GM23338 (cell line): Measurements from ENCODE around the gene CYP21A2. TPM values are rescaled to one million over a fixed set of nuclear protein-coding genes. Genes with fewer than 3 reads are reported as not detected.
A peak's percentile ranks its signal among the peaks of the same experiment; 100 is the strongest.
"Not testable (repeated sequence)": the region's sequence is repeated elsewhere in the genome, so short reads cannot be mapped to it uniquely, and the experiment has no call there.

Source experiments
- ATAC-seq: fragments of 200-7000 bp; cut with Tn5 transposase; 3 replicates; pipeline ENCODE4 v1.9.1; 2020
- DNase-seq: peaks from one replicate; pipeline ENCODE4 v3.0.0-alpha.2; 2015; ENCODE audit warnings: low spot score
- H2AFZ ChIP-seq: fragments of 200-600 bp; sonication (generic); 2 replicates; pipeline ENCODE4 v1.8.0; 2016; ENCODE audit warnings: antibody characterized with exemption, mild to moderate bottlenecking, moderate library complexity
- H3F3A ChIP-seq: fragments of 200-600 bp; sonication (generic); replicated peaks from 2 replicates; pipeline ENCODE4 v1.8.0; 2017; ENCODE audit warnings: antibody characterized with exemption, mixed run types, low read depth
- H3K27ac ChIP-seq: fragments of 200-600 bp; sonication (generic); 2 replicates; pipeline ENCODE4 v1.6.1; 2016; ENCODE audit warnings: low read depth
- H3K27me3 ChIP-seq: fragments of 200-600 bp; sonication (generic); 2 replicates; pipeline ENCODE4 v1.8.0; 2016; ENCODE audit warnings: mild to moderate bottlenecking, mixed run types, moderate library complexity; ENCODE audit not compliant: insufficient read depth
- H3K36me3 ChIP-seq: fragments of 200-600 bp; sonication (generic); 2 replicates; pipeline ENCODE4 v1.8.0; 2016; ENCODE audit warnings: mild to moderate bottlenecking; ENCODE audit not compliant: insufficient read depth
- H3K4me1 ChIP-seq: fragments of 200-600 bp; sonication (generic); 2 replicates; pipeline ENCODE4 v1.8.0; 2016; ENCODE audit warnings: mild to moderate bottlenecking, moderate library complexity; ENCODE audit not compliant: insufficient read depth
- H3K4me2 ChIP-seq: fragments of 200-600 bp; sonication (generic); 2 replicates; pipeline ENCODE4 v1.7.1; 2017; ENCODE audit warnings: mixed run types
- H3K4me3 ChIP-seq: fragments of 200-600 bp; sonication (generic); 2 replicates; pipeline ENCODE4 v1.6.1; 2016; ENCODE audit warnings: mixed run types
- H3K79me2 ChIP-seq: fragments of 200-600 bp; sonication (generic); replicated peaks from 2 replicates; pipeline ENCODE4 v1.8.0; 2017; ENCODE audit warnings: mild to moderate bottlenecking; ENCODE audit not compliant: insufficient read depth
- H3K9me2 ChIP-seq: fragments of 200-600 bp; sonication (generic); 2 replicates; pipeline ENCODE4 v1.8.0; 2017; ENCODE audit not compliant: insufficient read depth
- H4K20me1 ChIP-seq: fragments of 200-600 bp; sonication (generic); replicated peaks from 2 replicates; pipeline ENCODE4 v1.8.0; 2017; ENCODE audit warnings: mild to moderate bottlenecking; ENCODE audit not compliant: insufficient read depth
- H3K27ac Mint-ChIP-seq: 2 replicates; pipeline ENCODE4 v1.8.0; 2020; ENCODE audit warnings: inconsistent platforms, mild to moderate bottlenecking, moderate library complexity, mixed read lengths
- H3K27me3 Mint-ChIP-seq: 3 replicates; pipeline ENCODE4 v1.8.0; 2022; ENCODE audit warnings: low read depth, mild to moderate bottlenecking, moderate library complexity, mixed read lengths, inconsistent platforms; ENCODE audit not compliant: insufficient read depth, poor library complexity
- H3K36me3 Mint-ChIP-seq: 3 replicates; pipeline ENCODE4 v1.8.0; 2021; ENCODE audit warnings: low read depth, mild to moderate bottlenecking, inconsistent platforms, moderate library complexity, mixed read lengths
- H3K4me1 Mint-ChIP-seq: 3 replicates; pipeline ENCODE4 v1.8.0; 2020; ENCODE audit warnings: mild to moderate bottlenecking, inconsistent platforms, mixed read lengths
- H3K4me3 Mint-ChIP-seq: 3 replicates; pipeline ENCODE4 v1.8.0; 2021; ENCODE audit warnings: moderate library complexity, mild to moderate bottlenecking, inconsistent platforms, mixed read lengths
- H3K9me3 Mint-ChIP-seq: 3 replicates; pipeline ENCODE4 v1.8.0; 2020; ENCODE audit warnings: moderate library complexity, mild to moderate bottlenecking, inconsistent platforms, mixed read lengths
- polyA plus RNA-seq: library from polyadenylated mRNA; unstranded; fragments of >200 nt; fragmentation: Nextera tagmentation; extraction: Ambion mirVana; gene quantifications from 2 replicates; pipeline ENCODE4 v1.2.1, GENCODE V29; 2016
- total RNA-seq: library from RNA; depleted of rRNA; stranded (reverse); fragments of >200 nt; shearing (Covaris generic); gene quantifications from 2 replicates; pipeline ENCODE4 v1.2.3, GENCODE V29; 2014

CYP21A2 gene
- total and polyA plus RNA-seq, 2 experiments from 2014 or later, result 0.10 TPM; not detected in 1

- not testable (repeated sequence) for ATAC-seq, H3K4me3 Mint-ChIP-seq, H3F3A ChIP-seq, H3K27me3 ChIP-seq, H3K79me2 ChIP-seq, H2AFZ ChIP-seq, H3K9me3 Mint-ChIP-seq, H3K27me3 Mint-ChIP-seq, H4K20me1 ChIP-seq, H3K4me2 ChIP-seq, H3K9me2 ChIP-seq, H3K27ac Mint-ChIP-seq, H3K36me3 ChIP-seq, H3K4me3 ChIP-seq, H3K36me3 Mint-ChIP-seq, H3K27ac ChIP-seq, DNase-seq, H3K4me1 ChIP-seq, H3K4me1 Mint-ChIP-seq
Observed at GRCh38 chr6:32009537-32009936, 28.7 kb upstream of the CYP21A2 start.

GRCh38 chr6:32010856-32011530 lies 27.2 kb upstream of the CYP21A2 start:
- not testable (repeated sequence) for H3K4me2 ChIP-seq, H3K9me3 Mint-ChIP-seq, H3K27me3 ChIP-seq, ATAC-seq, H2AFZ ChIP-seq, H3K36me3 ChIP-seq, H3K36me3 Mint-ChIP-seq, H3K27me3 Mint-ChIP-seq, H4K20me1 ChIP-seq, H3K4me3 ChIP-seq, H3K4me1 ChIP-seq, H3K9me2 ChIP-seq, H3K4me1 Mint-ChIP-seq, DNase-seq, H3K79me2 ChIP-seq, H3F3A ChIP-seq, H3K4me3 Mint-ChIP-seq, H3K27ac Mint-ChIP-seq, H3K27ac ChIP-seq

- not testable (repeated sequence) for H3K9me2 ChIP-seq, H3K4me1 Mint-ChIP-seq, H3K27ac ChIP-seq, H3F3A ChIP-seq, H3K79me2 ChIP-seq, H3K36me3 Mint-ChIP-seq, H3K4me2 ChIP-seq, H2AFZ ChIP-seq, H3K9me3 Mint-ChIP-seq, H3K4me1 ChIP-seq, H3K27me3 ChIP-seq, H3K27ac Mint-ChIP-seq, H3K36me3 ChIP-seq, H4K20me1 ChIP-seq, DNase-seq, H3K27me3 Mint-ChIP-seq, H3K4me3 Mint-ChIP-seq, ATAC-seq, H3K4me3 ChIP-seq
Observed at GRCh38 chr6:32012941-32013617, 25.1 kb upstream of the CYP21A2 start.

GRCh38 chr6:32013738-32014137 lies 24.5 kb upstream of the CYP21A2 start:
- not testable (repeated sequence) for H3K4me1 ChIP-seq, H3F3A ChIP-seq, DNase-seq, H2AFZ ChIP-seq, H3K9me3 Mint-ChIP-seq, H3K36me3 ChIP-seq, H3K36me3 Mint-ChIP-seq, H3K4me2 ChIP-seq, H3K4me3 Mint-ChIP-seq, H3K27ac ChIP-seq, H3K27me3 ChIP-seq, H4K20me1 ChIP-seq, ATAC-seq, H3K79me2 ChIP-seq, H3K4me1 Mint-ChIP-seq, H3K9me2 ChIP-seq, H3K4me3 ChIP-seq, H3K27me3 Mint-ChIP-seq, H3K27ac Mint-ChIP-seq

GRCh38 chr6:32014547-32014946 lies 23.7 kb upstream of the CYP21A2 start, which contains the start of gene C4B:
TSS of gene C4B (plus strand) at chr6:32014795. CDS start at chr6:32014846, 51 bp downstream.
- not testable (repeated sequence) for H3K36me3 ChIP-seq, H3K27ac ChIP-seq, H2AFZ ChIP-seq, H3K36me3 Mint-ChIP-seq, H4K20me1 ChIP-seq, ATAC-seq, H3K27ac Mint-ChIP-seq, H3K4me1 Mint-ChIP-seq, H3K9me2 ChIP-seq, H3K27me3 Mint-ChIP-seq, H3K4me1 ChIP-seq, DNase-seq, H3F3A ChIP-seq, H3K9me3 Mint-ChIP-seq, H3K4me2 ChIP-seq, H3K4me3 ChIP-seq, H3K4me3 Mint-ChIP-seq, H3K79me2 ChIP-seq, H3K27me3 ChIP-seq

- not testable (repeated sequence) for H3K27me3 Mint-ChIP-seq, H3K79me2 ChIP-seq, H3K27me3 ChIP-seq, H3K4me3 ChIP-seq, H3F3A ChIP-seq, H4K20me1 ChIP-seq, H3K27ac ChIP-seq, H3K36me3 ChIP-seq, H2AFZ ChIP-seq, H3K4me1 ChIP-seq, DNase-seq, H3K27ac Mint-ChIP-seq, H3K9me2 ChIP-seq, H3K9me3 Mint-ChIP-seq, H3K4me1 Mint-ChIP-seq, H3K4me3 Mint-ChIP-seq, H3K36me3 Mint-ChIP-seq, H3K4me2 ChIP-seq
- peak; percentile 78 for ATAC-seq
Observed at GRCh38 chr6:32022100-32022499, 16.1 kb upstream of the CYP21A2 start.
